CD4-positive, alpha-beta memory T cell (primary cell): ENCODE measurements around the gene ZNF121. TPM values are rescaled to one million over a fixed set of nuclear protein-coding genes. Genes with fewer than 3 reads are reported as not detected.

Source experiments
- CTCF ChIA-PET: fragments of 350-600 bp; sonication (Branson Sonifier 250); formaldehyde crosslinking; loops from one replicate; lab custom pipeline; 2021; ENCODE audit warnings: inconsistent platforms; ENCODE audit not compliant: partially characterized antibody; lab: Charles Lee
- POLR2A ChIA-PET: fragments of 350-600 bp; sonication (Branson Sonifier 250); formaldehyde crosslinking; loops from one replicate; lab custom pipeline; 2021; ENCODE audit not compliant: partially characterized antibody; lab: Charles Lee
- DNase-seq, 5 donors: peaks; one replicate each; pipeline versions ENCODE4 v3.0.0 to v3.0.0-alpha.2; 2020 to 2022; ENCODE audit warnings: mixed read lengths in 1 of 5
- H3K27ac ChIP-seq: one replicate; pipeline ENCODE4 v1.7.0; 2013; ENCODE audit warnings: low read depth, low read length
- H3K27me3 ChIP-seq: 2 replicates; pipeline ENCODE4 v1.7.0; 2013; ENCODE audit warnings: mild to moderate bottlenecking, low read length, moderate library complexity; ENCODE audit not compliant: insufficient read depth
- H3K36me3 ChIP-seq: 2 replicates; pipeline ENCODE4 v1.7.0; 2013; ENCODE audit warnings: mild to moderate bottlenecking, low read length, moderate library complexity; ENCODE audit not compliant: insufficient read depth
- H3K4me1 ChIP-seq: 2 replicates; pipeline ENCODE4 v1.7.0; 2013; ENCODE audit warnings: mild to moderate bottlenecking, low read length, moderate library complexity; ENCODE audit not compliant: insufficient read depth
- H3K4me3 ChIP-seq, 2 donors: one replicate each; pipeline ENCODE4 v1.7.0; 2013; ENCODE audit warnings: low read length in 2 of 2, mild to moderate bottlenecking in 1 of 2
- H3K9me3 ChIP-seq, 2 donors: one replicate each; pipeline ENCODE4 v1.7.0; 2013; ENCODE audit warnings: low read length in 2 of 2, control low read depth in 1 of 2; ENCODE audit not compliant: control insufficient read depth in 1 of 2
- H3K27ac Mint-ChIP-seq, 7 donors: one replicate each; pipeline ENCODE4 v1.8.0; 2020 to 2021; ENCODE audit warnings: mixed read lengths in 7 of 7, mild to moderate bottlenecking in 6 of 7, inconsistent platforms in 3 of 7, moderate library complexity in 3 of 7
- H3K27me3 Mint-ChIP-seq, 2 donors: one replicate each; pipeline ENCODE4 v1.8.0; 2020 to 2021; ENCODE audit warnings: mixed read lengths in 2 of 2
- H3K36me3 Mint-ChIP-seq, 2 donors: one replicate each; pipeline ENCODE4 v1.8.0; 2020 to 2021; ENCODE audit warnings: mixed read lengths in 2 of 2, inconsistent platforms in 1 of 2, mild to moderate bottlenecking in 1 of 2
- H3K4me1 Mint-ChIP-seq, 4 donors: one replicate each; pipeline ENCODE4 v1.8.0; 2020 to 2021; ENCODE audit warnings: mixed read lengths in 4 of 4, mild to moderate bottlenecking in 1 of 4
- H3K4me3 Mint-ChIP-seq, 8 donors: one replicate each; pipeline ENCODE4 v1.8.0; 2020 to 2021; ENCODE audit warnings: mixed read lengths in 8 of 8, mild to moderate bottlenecking in 7 of 8, moderate library complexity in 6 of 8, inconsistent platforms in 3 of 8
- H3K9me3 Mint-ChIP-seq, 8 donors: one replicate each; pipeline ENCODE4 v1.8.0; 2020 to 2021; ENCODE audit warnings: mixed read lengths in 8 of 8, mild to moderate bottlenecking in 5 of 8, inconsistent platforms in 3 of 8, moderate library complexity in 1 of 8
- intact Hi-C: fragments of 100-400 bp; cut with micrococcal nuclease; formaldehyde crosslinking; loops from one replicate; pipeline ENCODE4 v1.15.1; 2023
- polyA plus RNA-seq, 2 donors: library from polyadenylated mRNA; unstranded; fragments of 300-500 nt; fragmentation: Illumina TruSeq; gene quantifications; one replicate each; pipeline ENCODE4 v1.2.3, GENCODE V29; 2021
- total RNA-seq, 2 experiments: library from RNA; stranded (reverse); gene quantifications; one replicate each; pipeline ENCODE4 v1.2.3, GENCODE V29; 2021

Gene ZNF121
- 10 to 100 TPM; 47.2 to 53.0 TPM for total RNA-seq
- polyA plus RNA-seq: 1 to 10 TPM; 2.1 to 4.2 TPM

- H3K27me3 ChIP-seq: no peaks in the 10 kb centered on the region
- peak within 1 kb of the TSS; percentile 99 to 100 for H3K4me3 ChIP-seq
- Mint-ChIP-seq H3K27me3 (peaks cover 2 to 4% of the 10 kb centered on the region in 2 donors), H3K27ac (peak within 1 kb of the TSS; percentile 96 to 99 (median 98)), H3K36me3 (peaks cover 26 to 34% of the 10 kb centered on the region in 2 donors), H3K4me1 (peaks cover 21 to 55% (median 34%) of the 10 kb centered on the region in 4 donors), H3K9me3 (peaks cover 0 to 14% (median 3%) of the 10 kb centered on the region in 8 donors), H3K4me3 (peak within 1 kb of the TSS; percentile 94 to 99 (median 97))
- H3K4me1 ChIP-seq: peaks cover 26% of the 10 kb centered on the region
- H3K9me3 ChIP-seq: no peaks in the 10 kb centered on the region
- no peaks in the 10 kb centered on the region for H3K36me3 ChIP-seq
- ChIA-PET CTCF (interaction anchor here (0.6 to 3.8 kb wide), 6 partner anchors 31 to 379 kb away, joined by 3 to 12 read pairs (median 4); no protein-coding TSS in a partner anchor), POLR2A (interaction anchor here (0.5 to 2.7 kb wide), 3 partner anchors 32 to 235 kb away, joined by 3 to 13 read pairs (median 5); partner anchors contain the start of genes FBXL12 and ZNF266)
- peak; percentile 67 to 76 (median 73) for DNase-seq
- peak within 1 kb of the TSS; percentile 97 for H3K27ac ChIP-seq
- intact Hi-C loops: loop anchor here (1.0 kb wide), 4 partner anchors 37 to 444 kb away; partner anchors contain the start of genes ZNF317 and ZNF561
Observed at GRCh38 chr19:9584073-9584833, at the start of gene ZNF121. Gene ZNF121, minus strand, starts transcription at chr19:9584504. Its CDS starts 16,407 bp downstream, at chr19:9568097.

GRCh38 chr19:9627856-9628255 is 43.6 kb upstream of the ZNF121 start:
- Histone ChIP-seq H3K4me3 (no peak overlapping the region), H3K36me3 (no peaks in the 10 kb centered on the region), H3K27me3 (no peaks in the 10 kb centered on the region), H3K27ac (no peak overlapping the region), H3K4me1 (no peaks in the 10 kb centered on the region), H3K9me3 (no peaks in the 10 kb centered on the region)
- Mint-ChIP-seq H3K36me3 (peaks cover 10 to 11% of the 10 kb centered on the region in 2 donors), H3K4me3 (peak overlapping the region in 1 of 8 donors; percentile 14), H3K27ac (no peak overlapping the region), H3K4me1 (peaks cover 3 to 9% (median 5%) of the 10 kb centered on the region in 4 donors), H3K9me3 (no peaks in the 10 kb centered on the region), H3K27me3 (no peaks in the 10 kb centered on the region)
- DNase-seq: no peak
- intact Hi-C loops: loop anchor here (5.0 kb wide), 2 partner anchors 374 to 421 kb away; no protein-coding TSS in a partner anchor
- POLR2A ChIA-PET: interaction anchor here (1.2 kb wide), 1 partner anchor 171 kb away, joined by 4 read pairs; no protein-coding TSS in a partner anchor
- CTCF ChIA-PET: interaction anchor here (0.8 to 1.5 kb wide), 3 partner anchors 168 to 171 kb away, joined by 3 to 7 read pairs (median 4); no protein-coding TSS in a partner anchor

DNA sequence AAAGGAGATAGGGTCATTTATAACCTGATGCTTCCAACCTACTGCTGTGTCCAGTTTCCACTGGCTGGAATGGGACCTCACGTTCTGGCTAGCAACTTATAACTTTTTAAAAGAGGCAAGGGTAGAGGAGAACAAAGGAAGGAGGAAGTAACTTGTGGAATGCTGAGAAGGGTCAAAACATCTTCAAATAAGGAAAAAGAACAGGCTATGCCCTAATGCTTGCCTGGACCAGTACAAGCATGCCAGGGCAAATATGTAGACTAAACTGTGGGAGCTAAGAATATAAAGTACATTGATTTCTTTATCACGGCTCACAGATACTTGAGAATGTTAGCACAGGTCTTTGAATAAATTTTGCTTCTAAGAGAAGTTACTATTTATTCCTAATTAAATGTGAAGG is 38.2 kb upstream of the ZNF121 start:
- peaks cover 21% of the 10 kb centered on the region for H3K4me1 ChIP-seq
- Mint-ChIP-seq H3K9me3 (peaks cover 0 to 10% (median 5%) of the 10 kb centered on the region in 8 donors), H3K4me3 (peak overlapping the region in 6 of 8 donors; percentile 34 to 73 (median 52)), H3K4me1 (peaks cover 16 to 29% (median 23%) of the 10 kb centered on the region in 4 donors), H3K27ac (peak overlapping the region; percentile 52 to 100 (median 77)), H3K36me3 (peaks cover 16 to 35% of the 10 kb centered on the region in 2 donors), H3K27me3 (peaks cover 0 to 3% of the 10 kb centered on the region in 2 donors)
- ChIA-PET CTCF (interaction anchor here (1.0 to 1.2 kb wide), 3 partner anchors 46 to 171 kb away, joined by 3 read pairs; partner anchors contain the start of gene ZNF846), POLR2A (interaction anchor here (0.7 to 1.2 kb wide), 3 partner anchors 146 to 299 kb away, joined by 3 to 4 read pairs (median 4); partner anchors contain the start of genes ZNF559 and ZNF846)
- H3K4me3 ChIP-seq: no peak overlapping the region
- intact Hi-C loops: no loop called here
- peaks cover 8% of the 10 kb centered on the region for H3K36me3 ChIP-seq
- H3K9me3 ChIP-seq: no peaks in the 10 kb centered on the region
- no peak for DNase-seq
- H3K27ac ChIP-seq: no peak overlapping the region
- H3K27me3 ChIP-seq: no peaks in the 10 kb centered on the region

- Histone ChIP-seq H3K4me3 (peak within 1 kb of the TSS; percentile 87 to 94), H3K27me3 (no peaks in the 10 kb centered on the region), H3K36me3 (peaks cover 17% of the 10 kb centered on the region), H3K4me1 (peaks cover 21% of the 10 kb centered on the region), H3K27ac (peak within 1 kb of the TSS; percentile 88), H3K9me3 (no peaks in the 10 kb centered on the region)
- POLR2A ChIA-PET: interaction anchor here (0.6 to 3.2 kb wide), 9 partner anchors 15 to 761 kb away, joined by 3 to 36 read pairs (median 4); partner anchors contain the start of genes UBL5, ZNF266, ZNF559 and ZNF846
- CTCF ChIA-PET: interaction anchor here (0.6 to 1.3 kb wide), 2 partner anchors 34 to 164 kb away, joined by 3 read pairs; no protein-coding TSS in a partner anchor
- Mint-ChIP-seq H3K4me1 (peaks cover 16 to 29% (median 22%) of the 10 kb centered on the region in 4 donors), H3K27ac (peak within 1 kb of the TSS; percentile 100), H3K27me3 (peaks cover 0 to 3% of the 10 kb centered on the region in 2 donors), H3K9me3 (peaks cover 0 to 10% (median 5%) of the 10 kb centered on the region in 8 donors), H3K4me3 (peak within 1 kb of the TSS; percentile 96 to 100 (median 99)), H3K36me3 (peaks cover 22 to 44% of the 10 kb centered on the region in 2 donors)
- intact Hi-C loops: loop anchor here (1.0 to 2.0 kb wide), 7 partner anchors 37 to 481 kb away; partner anchors contain the start of genes ZNF121, ZNF317, ZNF562 and ZNF846
- DNase-seq: peak; percentile 89 to 92 (median 90)
Observed at GRCh38 chr19:9621156-9622037, 37.1 kb upstream of the ZNF121 start, which contains the start of gene ZNF561. Gene ZNF561, minus strand, starts transcription at chr19:9621232. Its CDS starts 1,776 bp downstream, at chr19:9619456.

- peaks cover 23% of the 10 kb centered on the region for H3K36me3 ChIP-seq
- no peak for DNase-seq
- intact Hi-C loops: loop anchor here (1.0 to 2.0 kb wide), 7 partner anchors 36 to 480 kb away; partner anchors contain the start of genes ZNF121, ZNF317, ZNF562 and ZNF846
- ChIA-PET POLR2A (interaction anchor here (3.2 kb wide), 1 partner anchor 148 kb away, joined by 36 read pairs; the partner anchor contains the start of gene ZNF846), CTCF (interaction anchor here (1.3 kb wide), 2 partner anchors 34 kb away, joined by 3 read pairs; no protein-coding TSS in a partner anchor)
- Mint-ChIP-seq H3K27ac (peak overlapping the region; percentile 100), H3K4me3 (peak overlapping the region; percentile 96 to 100 (median 99)), H3K9me3 (peaks cover 0 to 10% (median 5%) of the 10 kb centered on the region in 8 donors), H3K27me3 (peaks cover 0 to 3% of the 10 kb centered on the region in 2 donors), H3K4me1 (peaks cover 14 to 26% (median 20%) of the 10 kb centered on the region in 4 donors), H3K36me3 (peaks cover 24 to 45% of the 10 kb centered on the region in 2 donors)
- H3K4me3 ChIP-seq: peak overlapping the region; percentile 87 to 94
- H3K27me3 ChIP-seq: no peaks in the 10 kb centered on the region
- H3K27ac ChIP-seq: peak overlapping the region; percentile 88
- H3K4me1 ChIP-seq: peaks cover 21% of the 10 kb centered on the region
- no peaks in the 10 kb centered on the region for H3K9me3 ChIP-seq
Observed at GRCh38 chr19:9620842-9621155, 36.5 kb upstream of the ZNF121 start.

- Histone ChIP-seq H3K4me3 (no peak overlapping the region), H3K36me3 (peaks cover 69% of the 10 kb centered on the region), H3K9me3 (peaks cover 0 to 7% of the 10 kb centered on the region in 2 donors), H3K27ac (no peak overlapping the region), H3K27me3 (no peaks in the 10 kb centered on the region), H3K4me1 (peaks cover 16% of the 10 kb centered on the region)
- H3K27me3 Mint-ChIP-seq: no peaks in the 10 kb centered on the region
- peaks cover 0 to 28% (median 20%) of the 10 kb centered on the region in 8 donors for H3K9me3 Mint-ChIP-seq
- intact Hi-C loops: no loop called here
- peaks cover 69 to 70% of the 10 kb centered on the region in 2 donors for H3K36me3 Mint-ChIP-seq
- peaks cover 3 to 12% (median 7%) of the 10 kb centered on the region in 4 donors for H3K4me1 Mint-ChIP-seq
- DNase-seq: no peak
- H3K4me3 Mint-ChIP-seq: no peak overlapping the region
- no peak overlapping the region for H3K27ac Mint-ChIP-seq
- CTCF ChIA-PET: interaction anchor here (1.6 kb wide), 1 partner anchor 10 kb away, joined by 9 read pairs; no protein-coding TSS in a partner anchor
- POLR2A ChIA-PET: interaction anchor here (0.7 kb wide), 1 partner anchor 32 kb away, joined by 3 read pairs; no protein-coding TSS in a partner anchor
Observed at GRCh38 chr19:9615844-9616243, 31.5 kb upstream of the ZNF121 start.
